Mammary epithelial cell (primary cell): ENCODE data around the gene RAET1G.

Experiments used
- EZH2 ChIP-seq: IDR thresholded peaks from 2 replicates; pipeline ENCODE4 v1.6.1; 2012; ENCODE audit warnings: low read length, inconsistent platforms, borderline replicate concordance
- TF ChIP-seq, protein P1 (sequence below), 2 donors: IDR thresholded peaks in 1 of 2; conservative IDR thresholded peaks in 1 of 2; 2 replicates each; pipeline ENCODE4 v1.5.1; 2011 to 2012; ENCODE audit warnings: inconsistent platforms in 2 of 2, low read length in 2 of 2, mild to moderate bottlenecking in 2 of 2, control low read depth in 1 of 2, low read depth in 1 of 2; ENCODE audit not compliant: insufficient read depth in 1 of 2; ENCODE audit errors: extremely low read depth in 1 of 2

DNA sequence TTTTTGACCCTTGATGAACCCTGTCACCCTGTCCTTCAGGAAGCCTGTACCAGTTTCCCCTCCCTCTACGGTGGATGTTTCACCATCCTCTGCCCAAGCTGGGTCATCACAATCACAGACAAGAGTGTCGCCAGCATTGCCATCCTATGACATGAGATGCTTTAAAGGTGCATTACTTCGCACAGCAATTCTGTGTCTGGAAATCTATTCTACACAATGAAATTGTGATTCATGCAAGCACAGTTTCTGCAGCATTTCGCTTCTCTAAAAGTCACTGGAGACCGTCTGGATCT lies 16.4 kb upstream of the RAET1G start:
- TF ChIP-seq, protein P1, sequence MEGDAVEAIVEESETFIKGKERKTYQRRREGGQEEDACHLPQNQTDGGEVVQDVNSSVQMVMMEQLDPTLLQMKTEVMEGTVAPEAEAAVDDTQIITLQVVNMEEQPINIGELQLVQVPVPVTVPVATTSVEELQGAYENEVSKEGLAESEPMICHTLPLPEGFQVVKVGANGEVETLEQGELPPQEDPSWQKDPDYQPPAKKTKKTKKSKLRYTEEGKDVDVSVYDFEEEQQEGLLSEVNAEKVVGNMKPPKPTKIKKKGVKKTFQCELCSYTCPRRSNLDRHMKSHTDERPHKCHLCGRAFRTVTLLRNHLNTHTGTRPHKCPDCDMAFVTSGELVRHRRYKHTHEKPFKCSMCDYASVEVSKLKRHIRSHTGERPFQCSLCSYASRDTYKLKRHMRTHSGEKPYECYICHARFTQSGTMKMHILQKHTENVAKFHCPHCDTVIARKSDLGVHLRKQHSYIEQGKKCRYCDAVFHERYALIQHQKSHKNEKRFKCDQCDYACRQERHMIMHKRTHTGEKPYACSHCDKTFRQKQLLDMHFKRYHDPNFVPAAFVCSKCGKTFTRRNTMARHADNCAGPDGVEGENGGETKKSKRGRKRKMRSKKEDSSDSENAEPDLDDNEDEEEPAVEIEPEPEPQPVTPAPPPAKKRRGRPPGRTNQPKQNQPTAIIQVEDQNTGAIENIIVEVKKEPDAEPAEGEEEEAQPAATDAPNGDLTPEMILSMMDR (conservative IDR thresholded peaks at IDR 0.05 in 1 of 2, IDR thresholded peaks at IDR 0.05 in 1 of 2; ENCODE audit: extremely low read depth in 1 of 2, insufficient read depth in 1 of 2, low read depth in 1 of 2, low read length in 2 of 2): no peak
- no peak for TF ChIP-seq EZH2
